GM19463 (cell line): Measurements from ENCODE around the gene KIFC3.
"Not testable (repeated sequence)": the region's sequence is repeated elsewhere in the genome, so short reads cannot be mapped to it uniquely, and the experiment has no call there.

Source experiments
- ATAC-seq: cut with Tn5 transposase; IDR thresholded peaks from one replicate; pipeline ENCODE4 v1.9.1; 2021; ENCODE audit warnings: mild to moderate bottlenecking, moderate library complexity; ENCODE audit not compliant: unreplicated experiment

The KIFC3 gene

DNA sequence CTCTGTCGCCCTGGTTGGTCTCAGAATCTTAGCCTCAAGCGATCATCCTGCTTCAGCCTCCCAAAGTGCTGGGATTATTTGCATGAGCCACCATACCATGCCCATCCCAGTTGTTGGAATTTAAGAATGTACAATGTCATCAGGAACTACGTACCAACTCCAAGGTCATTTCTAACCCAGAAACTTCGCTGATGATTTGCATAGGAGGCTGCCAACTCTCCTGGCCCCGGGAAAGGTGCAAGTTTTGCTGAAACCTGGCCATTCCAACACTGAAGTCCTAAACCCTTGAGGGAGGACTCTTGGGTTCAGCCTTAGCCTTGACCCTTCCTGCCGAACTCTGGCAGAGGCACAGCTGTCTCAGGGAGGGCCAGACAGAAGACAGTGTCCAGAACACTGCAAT lies 2.9 kb upstream of the KIFC3 start:
- no peak for ATAC-seq

DNA sequence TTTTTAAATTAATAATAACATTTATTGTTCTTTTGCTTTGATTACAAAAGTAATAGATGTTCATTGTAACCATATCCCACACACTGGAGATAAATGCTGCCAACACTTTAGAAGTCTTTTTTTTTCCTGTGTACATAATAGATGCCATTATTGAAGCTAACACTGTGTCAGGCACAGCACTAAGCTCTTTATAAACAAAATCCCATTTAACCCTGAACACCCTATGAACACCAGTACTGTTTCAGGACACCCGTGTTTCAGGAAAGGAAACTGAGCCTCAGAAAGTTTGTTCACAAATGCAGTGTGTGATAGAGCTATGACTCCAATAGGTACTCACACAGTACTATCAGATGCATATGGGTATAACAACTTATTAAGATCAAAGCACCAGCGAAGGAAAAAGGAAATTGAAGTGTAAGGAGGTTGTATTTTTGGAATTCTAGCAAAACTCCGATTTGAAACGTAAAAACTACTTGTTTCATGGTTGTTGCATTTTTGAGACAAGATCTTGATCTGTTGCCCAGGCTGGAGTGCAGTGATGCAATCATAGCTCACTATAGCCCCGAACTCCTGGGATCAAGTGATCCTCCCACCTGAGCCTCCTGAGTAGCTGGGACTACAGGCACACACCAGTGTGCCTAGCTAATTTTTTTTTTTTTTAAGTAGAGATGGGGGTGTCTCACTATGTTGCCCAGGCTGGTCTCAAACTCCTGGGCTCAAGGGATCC lies 2.0 kb upstream of the KIFC3 start:
- ATAC-seq, result no peak

DNA sequence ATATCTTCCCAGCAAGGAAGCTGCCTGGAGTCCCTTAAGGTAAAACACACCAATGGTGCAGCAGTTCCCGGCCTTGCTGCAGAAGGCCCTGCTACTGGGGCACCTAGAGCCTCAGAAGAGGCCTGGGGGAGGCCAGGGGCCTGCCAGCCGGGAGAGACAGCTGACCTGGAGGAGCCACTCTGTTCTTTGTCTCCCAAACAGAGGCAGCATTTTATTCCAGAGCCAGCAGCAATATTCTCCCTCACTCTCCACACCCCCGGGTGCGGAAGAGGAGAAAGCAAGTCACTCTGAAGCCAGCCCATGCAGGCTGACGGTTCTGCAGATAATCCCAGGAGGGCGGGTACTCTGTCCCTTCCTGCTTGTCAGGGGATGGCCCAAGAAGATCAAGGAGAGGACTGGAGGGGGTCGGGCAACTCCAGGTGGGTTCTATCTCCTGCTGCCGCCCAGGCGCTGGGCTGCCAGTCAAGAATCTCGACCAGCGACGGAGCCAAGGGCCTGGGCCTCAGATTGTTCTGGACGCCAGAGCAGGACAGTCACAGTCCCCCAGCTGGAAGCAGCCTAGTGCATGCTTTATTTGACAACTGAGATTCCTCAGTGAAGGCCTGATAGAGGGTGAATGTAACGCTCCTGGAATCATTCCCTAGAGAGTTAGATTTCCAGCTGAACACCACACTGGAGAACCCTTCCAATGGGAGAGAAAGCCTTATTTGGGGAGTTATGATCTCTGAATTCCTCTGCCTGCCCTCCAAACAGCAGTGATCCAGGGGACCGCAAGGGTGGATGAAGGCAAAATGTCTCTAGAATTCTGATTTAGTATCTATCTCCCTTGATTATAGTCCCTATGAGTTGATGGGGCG lies 1.1 kb upstream of the KIFC3 start:
- ATAC-seq, result no peak

DNA sequence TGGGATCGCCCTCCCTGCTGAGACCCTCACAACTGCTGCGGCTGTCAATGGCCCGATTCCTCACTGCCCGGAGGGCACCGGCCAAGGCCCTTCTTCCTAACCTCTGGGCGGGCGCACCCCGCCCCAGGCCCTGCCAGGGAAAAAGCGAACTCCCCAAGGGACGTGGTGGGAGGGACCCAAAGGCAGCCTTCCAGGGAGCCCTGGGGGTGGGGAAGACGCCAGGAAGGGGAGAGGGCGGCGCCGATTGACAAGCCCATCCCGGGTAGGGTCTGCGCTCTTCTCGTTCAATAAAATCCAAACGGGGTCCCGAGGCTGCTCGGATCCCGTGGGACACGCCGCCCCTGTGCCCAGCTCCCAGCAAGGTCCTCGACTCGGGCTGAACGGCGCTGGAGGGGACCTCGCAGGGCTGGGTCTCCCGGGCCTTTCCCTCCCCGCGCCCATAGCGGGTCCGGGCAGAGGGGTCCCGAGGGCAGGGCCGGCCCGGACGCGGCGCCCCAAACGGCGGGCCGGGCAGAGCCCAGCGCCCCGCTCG lies 416 bp downstream of the KIFC3 start:
- ATAC-seq, result no peak

DNA sequence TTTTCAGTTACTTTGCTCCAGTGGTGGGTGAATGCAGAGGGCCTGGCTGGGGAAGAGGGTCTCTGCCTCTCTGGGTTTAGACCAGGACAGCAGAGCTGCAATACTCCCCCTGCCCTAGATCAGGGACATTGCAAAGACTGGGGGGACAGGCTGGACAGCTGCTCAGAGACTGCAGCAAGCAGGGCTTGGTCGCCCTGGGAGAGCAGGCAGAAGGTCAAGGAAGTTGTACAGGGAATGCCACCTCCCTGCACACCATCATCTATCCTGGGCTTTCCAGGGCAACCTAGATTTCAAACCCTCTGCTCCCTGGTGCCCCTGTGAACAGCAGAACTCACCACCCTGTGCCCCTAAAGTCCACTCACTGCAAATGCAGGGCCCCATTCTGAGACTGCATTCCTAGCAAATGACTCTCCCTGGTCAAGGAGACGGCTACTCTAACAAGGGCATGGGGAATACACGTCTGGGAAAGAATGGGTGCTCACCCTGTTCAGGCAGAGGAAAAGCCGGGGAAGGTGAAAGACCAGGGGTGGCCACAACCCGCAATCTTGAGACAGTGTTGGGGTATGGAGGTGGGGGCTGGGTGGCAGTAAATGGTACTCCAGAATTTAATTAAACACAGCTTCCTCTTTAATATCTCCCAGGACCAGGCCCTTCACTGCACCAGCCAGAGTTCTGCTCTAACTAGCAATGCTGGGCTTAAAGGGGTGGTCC lies 1.0 kb downstream of the KIFC3 start:
- no peak for ATAC-seq

DNA sequence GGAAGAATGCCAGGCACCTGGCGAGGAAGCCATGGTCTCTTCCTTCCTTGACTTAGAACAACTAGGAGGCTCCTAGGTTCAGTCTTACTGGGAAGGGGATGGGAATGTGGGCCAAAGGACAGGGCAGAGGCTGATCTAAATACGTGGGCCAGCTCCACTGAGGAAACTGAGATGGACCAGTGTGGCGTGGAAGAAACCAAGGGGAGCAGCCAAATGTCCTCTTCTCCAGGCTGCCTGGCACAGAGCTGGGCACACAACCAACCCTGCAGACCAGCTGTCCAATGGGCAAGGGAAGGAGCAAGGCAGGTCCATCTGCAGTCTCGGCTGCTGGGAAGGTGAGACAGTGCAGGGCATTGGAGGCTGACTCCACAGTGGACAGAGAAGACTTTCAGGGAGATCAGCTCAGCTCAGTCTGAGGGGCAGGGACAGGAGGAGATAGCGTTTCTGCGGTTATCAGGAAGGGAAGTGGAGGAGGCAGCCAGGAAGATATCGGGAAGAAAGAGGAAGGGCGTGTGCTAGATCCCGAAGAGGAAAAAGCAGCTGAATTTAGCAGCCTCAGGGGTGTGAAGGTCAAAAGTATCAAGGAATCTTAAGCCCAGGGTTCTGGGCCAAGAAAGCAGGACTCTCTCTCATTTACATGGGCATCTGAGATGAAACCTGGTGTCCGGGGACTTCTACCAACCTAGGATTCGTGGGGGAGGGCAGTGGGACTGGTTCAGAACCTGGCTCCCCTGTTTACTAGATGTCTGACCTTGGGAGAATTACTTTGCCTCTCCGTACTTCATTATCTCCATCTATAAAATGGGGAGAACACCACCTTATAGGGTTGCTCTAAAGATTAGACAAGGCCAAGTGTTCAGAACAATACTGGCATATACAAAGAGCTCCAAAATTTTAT lies 1.8 kb downstream of the KIFC3 start:
- ATAC-seq, result no peak

DNA sequence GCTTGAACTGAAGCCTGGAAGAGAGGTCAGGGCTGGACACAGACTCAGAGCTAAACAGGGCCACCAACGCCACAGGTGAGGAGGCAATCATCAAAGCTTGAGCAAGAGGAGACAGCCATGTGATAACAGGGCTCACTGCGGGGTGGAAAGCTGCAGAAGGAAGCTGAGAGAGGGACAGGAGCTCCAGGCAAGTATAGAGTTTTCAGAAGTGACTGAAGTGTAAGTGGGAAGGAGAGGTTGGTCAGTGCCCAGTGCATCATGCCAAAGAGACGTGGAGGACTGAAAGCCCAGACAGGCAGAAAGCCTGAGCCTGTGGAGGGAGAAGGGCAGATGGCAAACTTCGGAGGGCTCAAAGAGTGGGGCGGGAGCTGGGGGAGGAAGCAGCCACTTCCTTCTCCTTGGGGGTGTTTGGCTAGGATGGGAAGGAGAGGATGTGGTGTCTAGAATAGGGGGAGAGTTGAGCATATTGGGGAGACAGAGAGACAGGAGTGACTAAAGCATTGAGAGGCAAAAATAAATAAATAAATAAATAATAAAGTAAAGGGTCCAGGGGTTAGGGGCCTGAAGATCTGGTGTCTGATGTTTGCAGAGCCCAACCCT lies 2.6 kb downstream of the KIFC3 start:
- ATAC-seq, result no peak

DNA sequence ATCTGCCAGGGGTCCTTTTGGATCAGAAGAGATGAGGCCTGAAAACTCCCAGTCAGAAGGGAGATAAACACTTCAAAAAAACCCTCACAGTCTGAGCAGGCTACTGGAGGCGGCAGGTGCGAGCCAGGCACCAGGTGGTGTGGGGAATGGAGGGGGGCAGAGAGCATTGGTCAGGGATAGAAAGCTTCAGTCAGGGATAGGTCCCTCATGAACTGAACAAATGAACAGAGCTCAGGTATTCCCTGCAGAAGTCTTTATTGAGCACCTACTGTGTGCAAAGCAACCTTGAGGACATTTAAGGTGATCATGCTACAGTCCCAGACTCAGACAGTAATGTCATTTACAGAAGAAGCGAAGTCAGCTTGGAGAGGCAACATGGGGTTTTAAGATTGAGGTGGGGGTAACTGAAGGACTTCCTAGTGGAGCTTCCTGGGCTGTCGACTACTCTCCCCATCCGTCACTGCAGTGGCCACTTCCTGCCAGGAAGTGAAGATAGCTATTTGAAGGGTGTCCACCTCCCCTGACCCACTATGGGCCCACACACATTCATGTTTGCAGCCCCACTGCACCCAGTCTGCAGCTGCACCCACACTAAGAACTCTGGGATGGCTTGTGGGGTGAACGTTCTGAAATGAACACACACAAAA lies 3.2 kb downstream of the KIFC3 start:
- no peak for ATAC-seq

DNA sequence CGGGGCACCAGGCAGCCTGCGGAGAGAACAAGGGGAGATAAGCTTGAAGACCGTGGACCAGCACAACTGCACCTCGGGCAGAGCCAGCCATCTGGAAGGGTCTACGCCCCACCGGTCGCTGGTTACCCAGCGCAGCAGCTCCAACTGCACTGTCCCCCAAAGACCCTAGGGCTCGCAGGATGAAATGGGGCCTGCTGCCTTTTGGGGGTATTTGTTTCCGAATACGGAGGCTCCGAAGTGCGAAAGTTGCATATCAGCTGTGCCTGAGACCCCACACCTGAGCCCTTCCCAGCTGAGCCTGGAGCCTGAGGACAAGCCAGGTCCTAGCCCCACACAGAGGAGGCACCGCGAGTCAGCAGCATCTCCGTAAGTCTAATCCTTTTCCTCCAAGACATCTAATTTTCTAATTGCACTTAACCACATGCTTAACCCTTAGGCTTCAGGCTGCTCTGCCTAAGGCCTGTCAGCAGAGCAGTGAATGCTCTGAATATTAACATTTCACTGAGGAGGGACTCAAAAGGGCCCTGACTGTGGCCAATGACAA lies 4.0 kb downstream of the KIFC3 start:
- no peak for ATAC-seq

DNA sequence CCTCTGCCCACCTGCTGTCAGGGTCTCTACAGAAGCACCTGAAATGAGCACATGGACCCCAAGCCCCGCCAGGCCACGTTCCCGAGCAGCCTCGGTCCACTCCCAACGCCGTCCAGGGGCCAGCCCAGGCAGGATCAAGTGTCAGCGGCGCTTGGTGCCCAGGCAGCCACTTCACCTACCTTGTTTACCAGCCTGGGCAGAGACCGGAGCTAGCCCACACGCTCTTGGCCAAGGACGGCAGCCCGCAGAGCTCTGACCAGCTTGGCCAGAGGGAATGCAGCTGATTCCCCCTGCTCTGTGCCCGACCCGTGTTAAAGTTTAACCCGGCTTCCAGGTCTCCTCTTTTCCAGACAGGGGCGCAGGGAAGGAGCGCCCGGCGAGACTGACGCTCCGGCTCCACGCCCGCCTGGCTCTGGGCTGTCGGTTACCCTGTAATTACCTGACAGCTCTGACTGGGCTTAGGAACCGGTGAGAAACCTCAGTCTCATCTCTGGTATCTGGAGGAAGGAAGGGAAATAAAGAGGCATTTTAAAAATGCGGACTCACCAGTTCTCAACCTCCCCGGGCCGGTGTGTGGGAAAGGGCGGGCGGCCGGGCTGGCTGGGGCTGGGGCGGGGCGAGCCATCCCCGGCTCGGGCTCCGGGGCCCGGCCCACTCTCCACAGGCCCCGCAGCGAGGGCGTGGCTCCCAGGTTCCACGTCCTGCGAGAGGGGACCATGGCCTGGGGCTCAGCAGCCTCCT lies 4.6 kb downstream of the KIFC3 start:
- no peak for ATAC-seq

DNA sequence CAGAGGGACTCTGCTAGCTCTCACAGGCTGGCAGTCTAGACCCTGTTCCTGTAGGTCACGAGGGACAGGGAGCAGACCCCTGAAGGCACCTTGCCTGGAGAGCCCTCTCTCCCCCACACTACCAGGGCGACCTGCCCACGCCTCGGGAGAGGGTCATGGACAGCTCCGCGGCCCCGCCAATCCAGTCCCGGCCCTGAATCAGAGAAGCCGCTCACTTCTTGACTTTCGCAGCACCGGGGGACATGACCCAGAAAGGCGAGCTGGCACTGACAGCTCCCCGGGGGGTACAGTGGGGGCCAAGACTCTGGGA lies 5.1 kb downstream of the KIFC3 start:
- no peak for ATAC-seq

DNA sequence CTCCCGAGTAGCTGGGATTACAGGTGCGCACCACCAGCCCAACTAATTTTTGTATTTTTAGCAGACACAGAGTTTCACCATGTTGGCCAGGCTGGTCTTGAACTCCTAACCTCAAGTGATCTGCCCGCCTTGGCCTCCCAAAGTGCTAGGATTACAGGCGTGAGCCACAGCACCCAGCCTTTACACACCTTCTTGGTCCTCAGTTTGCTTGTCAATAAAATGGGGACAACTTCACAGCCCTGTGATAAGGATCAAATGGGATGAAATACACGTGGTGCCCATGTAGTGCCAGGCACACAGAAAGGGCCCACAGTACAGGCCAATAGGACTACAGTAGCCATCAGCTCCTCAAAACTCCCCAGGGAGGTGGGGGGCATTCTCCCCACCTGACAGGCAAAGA lies 6.3 kb downstream of the KIFC3 start:
- ATAC-seq, result not testable (repeated sequence)

DNA sequence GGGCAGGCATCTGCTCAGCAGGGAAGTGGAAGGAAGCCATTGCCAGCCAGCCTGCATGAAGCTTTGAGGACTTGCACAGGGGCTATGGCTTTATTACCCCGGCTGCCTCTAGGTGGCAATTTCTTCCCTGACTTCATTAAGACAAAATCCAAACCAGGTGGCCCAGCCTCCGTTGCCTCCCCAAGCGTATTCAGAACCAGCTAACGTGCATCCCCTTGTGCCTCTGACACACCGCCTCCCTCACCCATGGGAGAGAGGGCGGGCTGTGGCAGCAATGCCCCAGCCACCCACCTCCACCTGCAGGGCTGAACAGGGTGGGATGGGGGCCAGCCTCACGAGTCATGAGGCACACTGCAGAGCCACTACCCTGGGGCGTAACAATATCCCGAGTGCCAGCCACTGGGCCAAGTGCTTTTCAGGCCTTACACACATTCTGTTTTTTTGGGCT lies 6.8 kb downstream of the KIFC3 start:
- ATAC-seq, result no peak

DNA sequence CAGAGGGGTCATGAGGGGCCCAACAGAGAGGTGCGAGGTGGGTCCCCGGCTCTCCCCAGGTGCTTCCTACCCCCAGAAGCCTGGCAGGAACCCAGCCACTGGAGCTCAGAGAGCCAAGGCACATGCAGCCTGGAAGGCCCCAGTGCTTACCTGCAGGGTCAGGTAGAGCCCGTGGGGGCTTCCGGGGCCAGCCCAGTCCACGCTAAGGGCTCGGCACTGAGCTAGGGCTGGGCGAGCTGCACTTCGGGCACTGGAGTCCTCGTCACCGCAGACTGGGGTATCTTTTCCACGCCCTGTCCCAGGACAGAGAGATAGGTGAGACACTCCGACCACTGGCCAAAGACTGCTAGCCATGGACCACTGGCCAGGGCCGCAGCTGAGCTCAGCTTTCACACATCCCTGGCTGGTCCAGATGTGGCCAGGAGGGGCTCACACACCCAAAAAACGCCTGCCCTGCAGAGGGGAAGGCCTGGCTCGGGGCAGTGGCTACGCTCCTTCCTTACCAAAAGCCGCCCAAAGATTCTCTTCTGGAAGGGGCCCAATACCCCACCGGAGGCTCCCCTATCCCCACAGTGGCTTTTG lies 7.4 kb downstream of the KIFC3 start:
- no peak for ATAC-seq

DNA sequence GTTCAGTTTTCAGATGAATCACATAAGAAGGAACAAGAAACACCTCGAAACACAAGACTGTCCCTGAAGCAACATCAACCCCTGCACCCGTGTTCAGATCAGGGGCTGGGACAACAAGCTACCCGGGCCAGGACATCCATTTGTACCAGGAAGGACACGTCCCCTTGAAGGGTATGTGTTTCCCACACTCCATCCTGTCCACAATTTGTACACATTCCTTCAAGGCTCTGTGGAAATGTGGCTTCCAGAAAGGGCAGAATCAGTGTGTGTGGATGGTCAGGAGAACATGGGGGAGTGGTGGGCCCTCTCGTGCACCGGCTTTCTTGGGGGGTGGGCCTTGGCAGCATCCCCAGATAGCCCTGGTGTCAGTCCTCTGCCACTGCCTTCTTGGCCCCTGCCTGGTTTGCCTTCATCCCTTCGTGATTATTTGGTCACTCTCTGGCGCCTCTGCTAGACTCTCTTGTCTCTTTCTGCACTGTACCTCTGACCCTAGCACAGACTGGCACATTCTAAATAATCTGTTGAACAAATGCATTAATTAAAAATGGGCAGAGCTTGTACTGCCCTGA lies 10.3 kb downstream of the KIFC3 start:
- no peak for ATAC-seq

DNA sequence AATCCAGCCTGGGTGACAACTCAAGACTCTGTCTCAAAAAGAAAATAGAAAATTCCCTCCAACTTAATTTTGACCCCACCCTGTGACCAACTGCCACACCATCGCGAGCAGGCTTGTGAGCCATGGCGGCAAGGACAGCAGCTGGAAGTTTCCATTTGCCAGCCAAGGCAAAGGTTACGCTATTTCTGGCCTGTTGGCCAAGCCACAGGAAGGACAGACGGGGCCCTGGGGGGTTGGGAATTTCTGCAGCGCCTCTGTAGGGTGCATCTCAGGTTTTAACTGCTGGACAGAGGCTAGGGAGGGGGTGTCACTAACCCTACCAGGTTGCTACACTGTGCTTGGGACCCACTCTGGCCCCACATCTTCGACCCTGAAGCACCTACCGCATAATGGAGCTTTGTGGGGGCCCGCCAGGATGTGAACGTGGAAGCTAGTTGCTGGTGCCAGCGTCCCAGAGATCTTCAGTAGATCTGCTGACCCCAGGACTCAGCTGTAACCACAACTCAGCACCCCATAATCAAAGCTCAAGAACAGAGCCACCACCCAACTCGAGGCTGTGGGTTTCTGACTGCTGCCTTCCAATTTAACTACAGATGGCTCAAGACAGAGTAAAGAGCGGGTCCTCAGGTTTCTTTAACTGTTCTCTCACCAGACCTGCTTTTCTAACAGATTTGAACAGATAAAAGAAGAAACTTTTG lies 10.9 kb downstream of the KIFC3 start:
- no peak for ATAC-seq

DNA sequence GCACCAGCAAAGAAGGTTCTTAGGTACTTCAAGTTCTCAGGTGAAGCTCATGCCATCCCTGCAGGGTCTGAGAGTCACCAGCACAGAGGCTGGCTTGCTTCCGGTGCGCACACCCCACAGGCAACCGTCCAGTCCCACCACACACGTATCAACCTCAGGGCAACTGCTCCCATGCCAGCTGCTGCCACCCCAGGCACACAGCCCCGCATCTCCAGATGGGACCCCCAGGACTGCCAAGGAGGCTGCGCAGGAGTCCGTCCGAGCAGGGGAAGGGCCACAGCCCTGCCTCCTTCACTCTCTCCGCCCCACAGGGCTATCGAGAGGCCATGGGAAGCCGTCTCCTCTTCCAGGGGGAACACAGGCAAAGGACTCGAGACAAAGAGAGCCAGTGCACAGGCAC lies 13.3 kb downstream of the KIFC3 start:
- ATAC-seq, result no peak
